ENCODE data around the gene TNFRSF13B.

- no peak; the same call in 1 of the 2 replicates for TF ChIP-seq CTCF (IDR thresholded peaks at IDR 0.05; ENCODE audit: low read depth, low read length)
- TF ChIP-seq EZH2phosphoT487 (IDR thresholded peaks at IDR 0.05; ENCODE audit: low read depth): no peak
Observed at GRCh38 chr17:16976725-16977550, 5.0 kb upstream of the TNFRSF13B start.

Measured in OCI-LY3 (cell line).